Epithelial cell of prostate (primary cell): ENCODE measurements around the gene EFCAB8.

Experiments
- DNase-seq: peaks from one replicate; pipeline ENCODE4 v3.0.0-alpha.2; 2011; ENCODE audit warnings: low read depth, low spot score
- H3K27ac ChIP-seq: fragments of 450-650 bp; 2 replicates; pipeline ENCODE4 v1.5.1; 2017; ENCODE audit warnings: mild to moderate bottlenecking

Gene EFCAB8

DNA sequence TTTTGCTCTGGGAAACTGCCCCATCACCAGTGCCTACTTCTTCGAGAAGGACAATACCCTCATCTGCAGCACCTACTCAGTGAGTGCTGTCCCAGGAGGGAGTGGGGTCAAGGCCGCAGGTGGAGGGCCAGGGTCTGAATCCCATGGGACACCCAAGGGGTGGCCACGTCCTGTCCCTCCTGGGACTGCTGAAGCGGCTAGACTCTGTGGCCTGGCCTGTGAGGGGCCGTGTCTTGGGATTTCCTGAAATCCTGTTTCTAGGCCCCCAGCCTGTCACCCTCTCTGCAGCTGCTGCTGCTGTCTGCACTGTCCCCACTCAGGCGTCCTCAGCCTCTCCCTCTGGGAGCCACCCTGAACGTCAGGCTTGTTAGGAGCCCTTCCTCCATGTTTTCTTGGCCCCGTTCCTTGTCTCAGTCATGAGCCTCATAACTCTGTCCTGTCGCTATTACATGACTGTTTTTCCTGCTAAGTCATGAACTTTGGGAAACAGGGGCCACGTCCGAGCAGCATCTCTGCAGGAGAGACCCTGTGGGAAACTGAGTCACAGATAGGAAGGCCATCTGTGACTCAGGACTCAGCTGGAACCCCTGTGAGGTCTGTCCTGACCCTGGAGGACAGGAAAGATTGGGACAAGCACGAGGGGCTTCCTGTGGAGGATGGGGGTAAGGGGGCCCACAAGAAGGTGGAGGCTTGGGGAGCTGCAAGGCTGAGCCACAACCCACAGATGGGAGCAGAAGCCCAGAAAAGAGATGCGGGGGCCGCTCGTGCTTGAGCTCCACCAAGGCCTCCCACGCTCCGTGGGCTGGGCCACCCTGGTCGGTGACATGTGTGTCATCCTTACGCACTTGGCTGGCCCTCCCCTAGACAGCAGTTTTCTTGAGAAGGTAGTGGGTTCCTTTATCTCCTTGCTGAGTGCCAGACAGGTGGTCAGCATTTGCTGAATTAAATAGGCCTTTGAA is 49.9 kb downstream of the EFCAB8 start:
- no peak for DNase-seq

DNA sequence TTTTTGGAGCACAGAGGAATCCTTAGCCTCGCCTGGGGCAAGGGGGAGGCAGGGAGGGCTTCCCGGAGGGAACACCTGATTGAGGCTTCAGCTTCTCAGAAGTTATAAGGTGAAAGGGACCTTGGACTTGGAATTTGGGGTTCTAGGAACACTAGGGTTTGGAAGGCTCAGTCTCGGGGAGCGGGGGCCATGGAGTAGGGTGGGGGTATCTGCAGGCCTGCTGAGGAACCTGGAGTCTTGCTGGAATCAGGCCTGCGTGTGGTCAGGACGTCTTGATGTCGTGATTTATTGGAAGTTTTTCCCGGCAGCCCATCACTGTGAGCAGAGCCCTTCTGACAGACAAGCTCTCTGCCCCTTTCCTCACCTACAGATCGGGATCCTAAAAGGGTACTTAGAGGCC is 50.7 kb downstream of the EFCAB8 start:
- H3K27ac ChIP-seq = no peak overlapping the region
- no peak for DNase-seq

More for the DNA sequence above, 49.9 kb downstream of the EFCAB8 start:
- no peak overlapping the region for H3K27ac ChIP-seq

- no peak overlapping the region for H3K27ac ChIP-seq
- DNase-seq = no peak
Observed at GRCh38 chr20:32909896-32910571, 51.3 kb downstream of the EFCAB8 start.

DNA sequence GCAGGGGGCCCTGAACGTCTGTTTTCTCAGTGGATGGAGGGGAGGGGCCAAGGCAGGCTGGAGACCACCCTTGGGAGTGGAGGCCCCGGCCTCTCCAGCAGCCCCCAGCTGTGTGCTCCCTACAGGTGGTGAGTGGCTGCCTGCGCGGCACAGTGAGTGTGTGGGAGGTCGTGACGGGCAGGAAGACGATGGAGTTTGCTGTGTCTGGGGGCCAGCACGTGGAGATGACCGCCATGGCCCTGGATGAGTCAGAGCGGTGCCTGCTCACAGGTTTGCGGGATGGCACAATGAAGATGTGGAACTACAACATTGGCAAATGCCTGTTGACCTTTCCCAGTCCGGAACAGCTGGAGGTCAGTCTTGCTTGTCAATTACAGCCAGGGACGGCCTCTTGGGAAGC is 52.6 kb downstream of the EFCAB8 start:
- H3K27ac ChIP-seq = no peak overlapping the region
- DNase-seq = no peak

- H3K27ac ChIP-seq = no peak overlapping the region
- no peak for DNase-seq
Observed at GRCh38 chr20:32912688-32913087, 54.0 kb downstream of the EFCAB8 start.

- no peak overlapping the region for H3K27ac ChIP-seq
- DNase-seq = no peak
Observed at GRCh38 chr20:32914031-32914430, 55.3 kb downstream of the EFCAB8 start.

DNA sequence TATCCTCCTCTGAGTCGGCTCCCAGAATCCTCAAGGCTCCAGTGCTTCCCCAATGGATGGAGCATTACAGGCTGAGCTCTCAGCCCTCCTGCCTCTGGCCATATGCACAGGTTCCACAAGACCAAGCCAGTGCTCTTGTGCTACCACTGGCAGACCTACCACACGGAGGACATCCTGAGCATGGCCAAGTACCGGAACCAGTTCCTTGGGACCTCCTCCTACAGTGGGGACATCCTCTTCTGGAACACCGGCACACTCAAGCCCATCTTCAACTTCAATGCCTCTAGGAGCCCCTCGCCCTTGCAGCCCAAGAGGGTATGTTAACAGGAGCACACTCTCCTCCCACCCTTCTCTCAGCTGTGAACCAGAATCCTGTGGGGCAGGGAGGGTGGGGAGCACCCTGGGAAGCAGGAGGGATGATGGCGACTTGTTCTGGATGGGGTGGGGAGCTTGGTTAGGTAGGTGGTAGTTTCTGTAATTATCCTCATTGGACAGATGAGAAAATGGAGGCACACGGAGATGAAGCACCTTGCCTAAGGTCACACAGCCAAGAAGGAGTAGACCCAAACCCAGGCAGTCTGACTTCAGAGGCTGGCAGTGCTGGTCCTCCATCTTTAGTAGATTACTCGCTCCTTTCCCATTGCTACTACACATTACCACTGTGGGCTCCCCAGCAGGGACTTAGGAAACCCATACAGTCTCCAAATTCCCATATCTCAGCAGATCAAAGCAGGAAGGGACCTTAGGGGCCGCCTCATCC is 58.6 kb downstream of the EFCAB8 start:
- no peak for DNase-seq

DNA sequence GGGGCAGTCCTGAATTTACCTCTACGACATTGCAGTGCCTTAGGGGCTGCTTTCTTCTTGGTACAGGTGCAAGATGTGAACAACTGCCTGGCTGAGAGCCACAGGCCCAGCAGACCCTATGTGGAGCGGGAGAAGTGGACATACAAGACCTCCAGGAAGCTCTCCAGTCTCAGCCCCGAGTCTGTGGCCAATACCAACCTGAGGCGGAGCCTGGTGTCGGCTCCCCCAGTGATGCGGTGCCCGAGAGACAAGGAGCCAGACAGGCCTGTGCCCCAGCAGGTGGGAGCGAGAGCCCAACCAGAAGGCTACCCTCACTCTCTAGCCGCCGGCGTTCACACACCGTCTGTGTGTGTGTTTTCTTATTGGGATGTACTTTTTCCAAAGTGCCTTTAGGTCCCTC is 59.6 kb downstream of the EFCAB8 start:
- no peak overlapping the region for H3K27ac ChIP-seq
- no peak for DNase-seq

More for the DNA sequence above, 58.6 kb downstream of the EFCAB8 start:
- no peak overlapping the region for H3K27ac ChIP-seq

- H3K27ac ChIP-seq = no peak overlapping the region
- DNase-seq = no peak
Observed at GRCh38 chr20:32918751-32919150, 60.0 kb downstream of the EFCAB8 start.

- no peak overlapping the region for H3K27ac ChIP-seq
- no peak for DNase-seq
Observed at GRCh38 chr20:32920066-32920465, 61.3 kb downstream of the EFCAB8 start.

DNA sequence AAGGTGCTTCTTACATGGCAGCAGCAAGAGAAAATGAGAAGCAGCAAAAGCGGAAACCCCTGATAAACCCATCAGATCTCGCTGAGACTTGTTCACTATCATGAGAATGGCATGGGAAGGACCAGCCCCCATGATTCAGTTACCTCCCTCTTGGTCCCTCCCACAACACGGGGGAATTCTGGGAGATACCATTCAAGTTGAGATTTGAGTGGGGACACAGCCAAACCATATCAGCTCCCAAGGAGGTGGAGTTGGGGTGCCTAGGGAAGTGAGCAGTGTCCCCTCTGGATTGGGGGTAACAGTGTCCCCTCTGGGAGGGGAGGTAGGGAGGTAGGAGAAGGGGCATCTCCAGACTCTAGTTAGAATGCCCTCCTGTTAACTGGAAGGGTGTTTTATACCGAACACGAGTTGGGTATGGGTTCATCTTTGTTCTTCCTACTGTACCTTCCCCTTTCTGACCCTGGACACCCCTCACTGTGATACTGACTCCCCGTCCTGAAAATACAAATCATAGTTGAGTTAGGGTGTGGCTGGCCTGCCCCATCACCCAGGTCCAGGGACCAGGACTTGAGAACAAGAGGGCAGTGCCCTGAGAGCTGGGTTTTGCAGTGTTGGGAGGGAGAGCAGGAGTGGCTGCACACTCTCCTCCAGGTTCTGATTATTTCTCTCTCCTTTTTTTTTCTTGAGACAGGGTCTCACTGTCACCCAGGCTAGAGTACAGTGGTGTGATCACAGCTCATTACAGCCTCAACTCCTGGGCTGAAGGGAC is 62.0 kb downstream of the EFCAB8 start:
- no peak for DNase-seq
- no peak overlapping the region for H3K27ac ChIP-seq

GRCh38 chr20:32922466-32922865 is 63.7 kb downstream of the EFCAB8 start:
- no peak for DNase-seq

DNA sequence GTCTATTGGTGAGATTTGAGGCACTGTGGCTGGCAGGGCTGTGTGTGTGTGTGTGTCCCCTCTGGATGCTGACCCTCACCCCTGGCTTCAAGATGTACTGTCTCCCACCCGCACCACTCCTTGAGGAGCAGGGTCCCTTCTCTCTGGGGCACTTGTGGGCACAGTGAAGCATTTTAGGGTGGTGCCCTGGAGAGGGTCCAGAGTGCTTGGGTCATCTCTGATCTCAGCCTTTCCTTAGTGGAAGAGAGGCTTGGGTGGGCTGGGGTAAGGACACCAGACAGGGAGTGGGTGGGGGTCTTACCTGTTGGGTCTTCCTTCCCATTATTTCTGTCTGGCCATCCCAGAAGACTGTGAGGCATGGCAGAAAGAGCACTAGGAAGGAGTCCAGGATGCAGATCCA is 66.1 kb downstream of the EFCAB8 start:
- H3K27ac ChIP-seq = no peak overlapping the region
- DNase-seq = no peak

More at GRCh38 chr20:32922466-32922865, 63.7 kb downstream of the EFCAB8 start:
- no peak overlapping the region for H3K27ac ChIP-seq

DNA sequence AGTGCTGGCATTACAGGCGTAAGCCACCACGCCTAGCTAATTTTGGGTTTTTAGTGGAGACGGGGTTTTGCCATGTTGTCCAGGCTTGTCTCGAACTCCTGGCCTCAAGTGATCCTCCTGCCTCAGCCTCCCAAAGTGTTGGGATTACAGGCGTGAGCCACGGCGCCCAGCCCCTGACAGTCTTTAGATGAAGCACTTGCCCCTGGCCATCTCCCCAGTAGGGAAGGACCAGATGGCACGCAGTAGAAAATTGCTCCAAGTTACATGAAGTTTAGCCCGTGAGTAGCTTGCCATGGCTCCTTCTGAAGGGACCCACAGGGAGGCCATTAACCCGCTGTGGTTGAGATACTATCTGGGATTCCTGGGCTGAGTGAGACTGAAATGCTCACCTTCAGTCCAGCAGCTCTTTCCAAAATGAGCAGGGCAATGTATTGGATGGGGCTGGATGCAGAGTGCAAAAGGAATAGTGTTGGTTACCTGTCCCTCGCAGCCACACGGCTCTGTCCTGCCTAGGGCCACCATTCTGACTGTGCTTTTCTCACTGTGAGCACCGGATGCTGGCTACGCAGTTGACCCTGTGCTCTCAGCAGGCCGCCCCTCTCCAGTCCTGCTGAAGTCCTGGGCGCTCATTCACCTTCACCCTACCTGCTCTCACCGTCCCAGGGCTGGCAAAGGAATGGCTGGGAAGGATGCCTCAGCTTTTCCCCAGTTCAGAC is 66.9 kb downstream of the EFCAB8 start:
- no peak for DNase-seq
- no peak overlapping the region for H3K27ac ChIP-seq

DNA sequence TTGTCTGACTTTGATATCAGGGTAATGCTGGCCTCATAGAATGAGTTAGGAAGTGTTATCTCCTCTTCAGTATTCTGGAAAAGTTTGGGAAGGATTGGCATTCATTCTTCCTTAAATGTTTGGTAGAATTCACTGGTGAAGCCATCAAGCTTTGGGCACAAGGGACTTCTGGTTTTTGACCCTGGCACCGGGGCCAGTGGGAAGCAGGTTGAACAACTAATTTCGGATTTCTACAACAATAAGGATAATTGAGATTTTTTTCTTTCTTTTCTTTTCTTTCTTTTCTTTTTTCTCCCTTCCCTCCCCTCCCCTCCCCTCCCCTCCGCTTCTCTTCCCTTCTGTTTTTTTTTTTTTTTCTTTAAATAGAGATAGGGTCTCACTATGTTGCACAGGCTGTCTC is 70.4 kb downstream of the EFCAB8 start:
- DNase-seq = no peak
- no peak overlapping the region for H3K27ac ChIP-seq

- DNase-seq = no peak
- H3K27ac ChIP-seq = no peak overlapping the region
Observed at GRCh38 chr20:32930181-32930580, 71.5 kb downstream of the EFCAB8 start.

DNA sequence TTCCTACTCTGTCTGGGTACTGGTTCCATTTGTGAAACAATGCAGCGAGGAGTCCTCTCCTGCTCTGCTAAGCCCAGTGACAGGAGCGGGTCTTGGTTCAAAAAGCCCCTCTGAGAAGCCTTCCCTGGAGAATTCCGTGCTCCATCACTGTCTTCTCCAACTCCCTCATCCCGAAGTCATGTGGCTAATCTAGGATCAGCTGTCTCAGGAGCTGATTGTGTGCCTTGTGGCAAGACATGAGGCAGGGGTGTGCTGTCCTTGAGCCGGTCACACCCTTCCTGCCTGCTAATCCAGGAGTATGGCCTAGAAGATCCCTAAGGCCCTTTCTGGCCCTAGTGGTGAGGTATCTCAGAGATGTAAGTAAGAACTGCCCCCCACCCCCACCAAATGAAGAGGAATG is 72.0 kb downstream of the EFCAB8 start:
- DNase-seq = no peak
- H3K27ac ChIP-seq = no peak overlapping the region

- DNase-seq = no peak
Observed at GRCh38 chr20:32934580-32934979, 75.9 kb downstream of the EFCAB8 start.

DNA sequence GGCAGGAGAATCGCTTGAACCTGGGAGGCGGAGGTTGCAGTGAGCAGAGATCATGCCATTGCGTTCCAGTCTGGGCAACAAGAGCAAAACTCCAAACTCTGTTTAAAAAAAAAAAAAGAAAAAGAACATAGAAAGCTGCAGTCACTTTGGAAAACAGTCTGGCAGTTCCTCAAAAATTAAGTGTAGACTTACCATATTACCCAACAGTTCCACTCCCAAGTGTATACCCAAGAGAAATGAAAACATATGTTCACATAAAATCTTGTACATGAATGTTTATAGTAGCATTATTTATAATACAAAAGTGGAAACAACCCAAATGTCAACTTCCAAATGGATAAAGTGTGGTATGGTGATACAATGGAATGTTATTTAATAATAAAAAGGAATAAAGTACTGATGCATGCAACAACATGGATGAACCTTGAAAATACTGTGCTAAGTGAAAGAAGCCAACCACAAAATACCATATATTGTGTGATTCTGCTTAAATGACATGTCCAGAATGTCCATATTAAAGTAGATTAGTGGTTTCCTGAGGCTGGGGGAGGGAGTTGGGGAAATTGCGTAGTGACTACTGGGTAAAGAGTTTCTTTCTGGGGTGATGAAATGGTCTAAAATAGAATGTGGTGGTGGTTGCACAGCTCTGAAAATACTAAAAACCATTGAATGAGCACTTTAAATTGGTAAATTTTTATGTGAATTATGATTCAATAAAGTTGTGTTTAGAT is 82.6 kb downstream of the EFCAB8 start:
- no peak for DNase-seq
- no peak overlapping the region for H3K27ac ChIP-seq

More at GRCh38 chr20:32934580-32934979, 75.9 kb downstream of the EFCAB8 start:
- no peak overlapping the region for H3K27ac ChIP-seq
